Measurements from ENCODE around the gene APOH.
"Not testable (repeated sequence)": the region's sequence is repeated elsewhere in the genome, so short reads cannot be mapped to it uniquely, and the experiment has no call there.

Gene APOH

DNA sequence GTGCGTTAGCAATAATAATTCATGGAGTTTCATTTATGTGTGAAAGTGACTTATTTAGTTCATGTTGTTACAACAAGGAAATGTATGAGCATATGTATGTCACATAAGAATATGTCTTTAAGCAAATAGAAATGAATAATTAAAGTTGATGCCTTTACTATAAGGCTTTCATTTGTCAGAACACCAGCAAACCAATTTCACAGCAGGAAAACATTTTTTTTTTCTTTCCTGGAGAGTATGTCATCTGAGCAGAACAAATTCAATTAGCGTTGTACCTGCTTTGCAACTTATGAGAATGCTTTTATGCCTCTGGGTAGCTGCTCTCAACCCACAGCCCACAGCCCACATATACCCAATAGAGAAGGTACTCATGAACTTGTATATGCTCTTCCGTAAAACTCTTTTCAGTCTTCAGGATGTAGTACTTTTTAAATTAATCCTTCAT is 26.3 kb upstream of the APOH start:
- H3K4me3 ChIP-seq (ENCODE audit: control insufficient read depth, low read depth, low read length) = no peak overlapping the region
- TF ChIP-seq, protein P1, sequence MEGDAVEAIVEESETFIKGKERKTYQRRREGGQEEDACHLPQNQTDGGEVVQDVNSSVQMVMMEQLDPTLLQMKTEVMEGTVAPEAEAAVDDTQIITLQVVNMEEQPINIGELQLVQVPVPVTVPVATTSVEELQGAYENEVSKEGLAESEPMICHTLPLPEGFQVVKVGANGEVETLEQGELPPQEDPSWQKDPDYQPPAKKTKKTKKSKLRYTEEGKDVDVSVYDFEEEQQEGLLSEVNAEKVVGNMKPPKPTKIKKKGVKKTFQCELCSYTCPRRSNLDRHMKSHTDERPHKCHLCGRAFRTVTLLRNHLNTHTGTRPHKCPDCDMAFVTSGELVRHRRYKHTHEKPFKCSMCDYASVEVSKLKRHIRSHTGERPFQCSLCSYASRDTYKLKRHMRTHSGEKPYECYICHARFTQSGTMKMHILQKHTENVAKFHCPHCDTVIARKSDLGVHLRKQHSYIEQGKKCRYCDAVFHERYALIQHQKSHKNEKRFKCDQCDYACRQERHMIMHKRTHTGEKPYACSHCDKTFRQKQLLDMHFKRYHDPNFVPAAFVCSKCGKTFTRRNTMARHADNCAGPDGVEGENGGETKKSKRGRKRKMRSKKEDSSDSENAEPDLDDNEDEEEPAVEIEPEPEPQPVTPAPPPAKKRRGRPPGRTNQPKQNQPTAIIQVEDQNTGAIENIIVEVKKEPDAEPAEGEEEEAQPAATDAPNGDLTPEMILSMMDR (conservative IDR thresholded peaks at IDR 0.05; ENCODE audit: control insufficient read depth, insufficient read depth, low read depth, low read length) = no peak
- DNase-seq (ENCODE audit: low read depth) = no peak

GRCh38 chr17:66255112-66255511 is 25.9 kb upstream of the APOH start:
- no peak overlapping the region for H3K4me3 ChIP-seq (ENCODE audit: control insufficient read depth, low read depth, low read length)
- TF ChIP-seq, protein P1 (conservative IDR thresholded peaks at IDR 0.05; ENCODE audit: control insufficient read depth, insufficient read depth, low read depth, low read length) = peak; percentile 89
- peak; percentile 86 for DNase-seq (ENCODE audit: low read depth)

DNA sequence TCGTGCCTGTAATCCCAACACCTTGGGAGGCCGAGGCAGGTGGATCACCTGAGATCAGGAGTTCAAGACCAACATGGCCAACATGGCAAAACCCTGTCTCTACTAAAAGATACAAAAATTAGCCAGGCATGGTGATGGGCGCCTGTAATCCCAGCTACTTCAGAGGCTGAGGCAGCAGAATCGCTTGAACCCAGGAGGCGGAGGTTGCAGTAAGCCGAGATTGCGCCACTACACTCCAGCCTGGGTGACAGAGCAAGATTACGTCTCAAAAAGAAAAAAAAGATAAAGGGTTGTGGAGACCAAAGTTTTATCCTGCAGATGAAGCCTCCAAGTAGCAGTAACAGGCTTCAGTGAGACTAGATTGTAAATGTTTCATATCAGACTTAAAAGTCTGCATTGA is 24.2 kb upstream of the APOH start:
- H3K4me3 ChIP-seq (ENCODE audit: control insufficient read depth, low read depth, low read length); DNase-seq (ENCODE audit: low read depth): not testable (repeated sequence)

DNA sequence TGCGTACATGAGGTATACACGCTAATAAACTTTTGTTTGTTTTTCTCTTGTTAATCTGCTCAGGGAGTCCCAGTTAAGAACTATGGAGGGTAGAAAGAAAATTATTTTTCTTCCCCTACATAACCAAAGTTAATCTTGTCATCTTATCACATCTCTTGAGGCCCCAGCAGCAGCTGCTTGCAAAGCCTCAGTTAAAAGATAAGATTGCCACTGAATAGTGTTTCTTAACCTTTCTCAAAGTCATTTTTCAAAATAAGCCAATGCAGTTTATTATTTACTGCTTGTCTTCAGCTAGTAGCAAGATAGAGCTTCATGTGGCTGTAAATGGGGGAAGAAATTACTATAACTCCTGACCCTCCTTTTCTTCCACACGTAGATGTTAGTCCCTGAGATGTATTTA is 21.5 kb upstream of the APOH start:
- TF ChIP-seq, protein P1 (conservative IDR thresholded peaks at IDR 0.05; ENCODE audit: control insufficient read depth, insufficient read depth, low read depth, low read length) = no peak
- DNase-seq (ENCODE audit: low read depth) = no peak
- no peak overlapping the region for H3K4me3 ChIP-seq (ENCODE audit: control insufficient read depth, low read depth, low read length)

- no peak overlapping the region for H3K4me3 ChIP-seq (ENCODE audit: control insufficient read depth, low read depth, low read length)
- DNase-seq (ENCODE audit: low read depth) = no peak
- TF ChIP-seq, protein P1 (conservative IDR thresholded peaks at IDR 0.05; ENCODE audit: control insufficient read depth, insufficient read depth, low read depth, low read length) = no peak
These were observed 19.1 kb upstream of the APOH start for GRCh38 chr17:66248285-66248684.

- TF ChIP-seq, protein P1 (conservative IDR thresholded peaks at IDR 0.05; ENCODE audit: control insufficient read depth, insufficient read depth, low read depth, low read length) = no peak
- H3K4me3 ChIP-seq (ENCODE audit: control insufficient read depth, low read depth, low read length) = no peak overlapping the region
- no peak for DNase-seq (ENCODE audit: low read depth)
These were observed 12.6 kb upstream of the APOH start for GRCh38 chr17:66241839-66242238.

GRCh38 chr17:66240630-66241029 is 11.4 kb upstream of the APOH start:
- TF ChIP-seq, protein P1 (conservative IDR thresholded peaks at IDR 0.05; ENCODE audit: control insufficient read depth, insufficient read depth, low read depth, low read length) = no peak
- DNase-seq (ENCODE audit: low read depth) = peak; percentile 51
- H3K4me3 ChIP-seq (ENCODE audit: control insufficient read depth, low read depth, low read length) = no peak overlapping the region

Measured in fibroblast of mammary gland (primary cell).